NCI-H82 treated with DMSO at 0.1 percent for 48 hours (cell line): ENCODE measurements around the gene ENTPD3.
"Not testable (repeated sequence)": the region's sequence is repeated elsewhere in the genome, so short reads cannot be mapped to it uniquely, and the experiment has no call there.

ENCODE experiments used
- DNase-seq: peaks from one replicate; lab custom pipeline; 2025; ENCODE audit not compliant: unreplicated experiment; lab: John Stamatoyannopoulos, UW

ENTPD3 gene

DNA sequence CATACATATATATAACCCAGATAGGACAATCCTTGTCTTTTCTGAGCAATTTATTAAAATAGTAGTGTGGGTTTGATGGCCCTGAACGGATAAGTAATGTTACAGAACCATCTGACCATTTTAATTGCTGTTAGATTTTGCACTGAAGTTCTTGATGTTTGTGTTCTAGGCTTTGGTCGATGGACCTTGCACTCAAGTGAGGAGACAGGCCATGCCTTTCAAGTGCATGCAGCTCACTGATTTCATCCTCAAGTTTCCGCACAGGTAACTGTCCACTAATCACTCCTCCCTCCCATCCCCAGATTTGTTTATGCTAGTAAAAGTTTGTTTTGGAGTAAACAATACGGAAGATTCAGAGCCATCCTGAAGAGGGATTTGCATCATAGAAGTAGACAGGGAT is 71.5 kb downstream of the ENTPD3 start:
- no peak for DNase-seq

DNA sequence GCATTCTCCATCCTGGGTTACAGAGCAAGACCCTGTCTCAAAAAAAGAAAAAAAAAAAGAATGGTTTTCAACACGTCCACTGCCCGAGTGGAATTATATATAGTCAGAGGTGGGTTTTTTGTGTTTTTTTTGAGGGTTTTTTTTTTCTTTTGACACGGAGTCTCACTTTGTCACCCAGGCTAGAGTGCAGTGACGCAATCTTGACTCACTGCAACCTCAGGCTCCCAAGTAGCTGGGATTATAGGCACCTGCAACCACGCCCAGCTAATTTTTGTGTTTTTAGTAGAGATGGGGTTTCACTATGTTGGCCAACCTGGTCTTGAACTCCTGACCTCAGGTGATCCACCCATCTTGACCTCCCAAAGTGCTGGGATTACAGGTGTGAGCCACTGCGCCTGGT is 73.5 kb downstream of the ENTPD3 start:
- DNase-seq: not testable (repeated sequence)

DNA sequence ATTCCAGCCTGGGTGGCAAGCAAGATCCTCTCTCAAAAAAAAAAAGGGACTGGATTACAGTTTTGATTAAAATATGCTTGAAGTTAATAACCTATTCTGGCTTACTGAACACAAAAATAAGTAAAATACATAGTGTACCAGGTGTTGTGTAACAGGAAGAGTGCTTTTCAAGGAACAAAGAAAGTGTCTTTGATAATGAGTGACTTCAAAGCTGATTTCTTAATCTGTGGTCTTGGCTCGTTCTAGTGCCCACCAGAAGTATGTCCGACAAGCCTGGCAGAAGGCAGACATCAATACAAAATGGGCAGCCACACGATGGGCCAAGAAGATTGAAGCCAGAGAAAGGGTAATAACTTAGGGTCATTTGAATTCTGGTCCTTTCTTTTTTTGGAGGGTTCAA is 74.2 kb downstream of the ENTPD3 start:
- no peak for DNase-seq

DNA sequence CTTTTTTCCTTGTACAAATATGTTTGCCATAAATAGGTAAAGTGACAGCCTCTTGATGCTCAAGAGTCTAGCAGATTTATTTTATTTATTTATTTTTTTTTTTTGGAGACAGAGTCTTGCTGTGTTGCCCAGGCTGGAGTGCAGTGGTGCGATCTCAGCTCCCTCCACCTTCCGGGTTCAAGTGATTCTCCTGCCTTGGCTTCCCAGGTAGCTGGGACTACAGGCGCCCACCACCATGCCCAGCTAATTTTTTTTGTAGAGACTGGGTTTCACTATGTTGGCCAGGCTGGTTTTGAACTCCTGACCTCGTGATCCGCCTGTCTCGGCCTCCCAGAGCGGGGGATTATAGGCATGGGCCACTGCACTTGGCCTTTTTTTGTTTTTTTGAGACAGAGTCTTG is 75.9 kb downstream of the ENTPD3 start:
- DNase-seq: not testable (repeated sequence)

DNA sequence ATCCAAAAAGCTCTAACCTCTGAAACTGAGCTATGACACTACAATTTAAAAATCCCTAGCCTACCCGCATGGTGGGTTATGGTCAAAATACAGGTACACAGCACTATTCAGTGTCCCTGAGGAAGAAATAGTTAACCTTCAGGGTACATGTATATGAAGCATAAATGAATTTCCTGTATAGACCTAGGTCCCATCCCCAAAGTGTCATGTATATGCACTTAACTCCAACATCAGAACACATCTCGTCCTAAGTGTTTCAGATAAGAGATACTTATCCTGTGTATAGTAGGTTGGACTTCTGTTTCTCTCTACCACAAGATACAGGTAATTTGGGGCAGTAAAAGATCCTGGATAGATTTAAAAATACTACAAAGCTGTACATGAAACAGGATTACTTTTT is 76.6 kb downstream of the ENTPD3 start:
- DNase-seq: no peak

DNA sequence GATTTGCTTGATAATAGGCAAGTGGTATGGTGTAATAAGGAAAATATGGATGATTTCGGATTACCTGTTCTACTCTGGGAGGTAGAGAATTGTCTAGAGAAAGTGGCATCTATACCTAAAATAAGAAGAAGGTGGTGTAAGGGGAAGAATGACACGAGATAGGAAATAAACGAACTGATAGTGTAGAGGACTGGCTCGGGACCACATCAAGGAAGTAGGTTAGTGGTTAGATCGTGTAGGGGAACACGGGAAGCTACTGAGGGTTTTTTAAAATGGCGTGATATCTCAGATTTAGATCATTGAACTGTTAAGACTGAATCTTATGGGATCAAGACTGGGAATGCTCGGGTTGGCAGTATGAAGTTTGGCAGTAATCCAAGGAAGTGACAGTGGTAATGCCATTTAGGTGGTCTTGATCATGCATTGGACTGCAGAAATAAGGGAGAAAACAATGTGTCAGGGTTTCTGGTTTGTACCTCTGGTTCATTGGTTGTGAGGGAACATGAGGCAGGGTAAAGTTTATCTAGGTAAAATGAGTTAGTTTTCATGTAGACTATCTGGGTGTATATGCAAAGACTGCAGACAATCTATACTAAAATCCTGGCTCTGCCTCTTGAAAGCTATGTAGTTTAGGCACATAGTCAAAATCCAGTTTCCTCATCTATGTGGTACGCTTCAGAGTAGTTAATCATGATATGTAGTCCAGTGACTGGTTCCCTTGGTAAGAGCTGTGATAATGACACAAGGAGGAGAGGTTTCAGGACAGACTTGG is 77.5 kb downstream of the ENTPD3 start:
- no peak for DNase-seq

DNA sequence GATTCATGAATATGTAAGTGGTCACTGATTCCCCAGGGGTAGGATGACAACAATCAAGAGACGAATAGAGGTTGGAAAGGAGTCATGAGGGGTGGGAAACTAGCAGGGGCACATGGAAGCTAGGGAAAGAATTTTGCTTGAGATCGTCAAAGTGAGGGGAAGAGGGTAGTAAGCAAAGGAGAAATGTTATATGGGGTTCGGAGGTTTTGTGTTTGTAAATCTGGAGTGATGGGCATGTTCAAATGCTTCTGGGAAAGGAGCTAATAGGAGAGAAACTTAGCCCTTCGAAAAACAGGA is 78.1 kb downstream of the ENTPD3 start:
- DNase-seq: no peak

DNA sequence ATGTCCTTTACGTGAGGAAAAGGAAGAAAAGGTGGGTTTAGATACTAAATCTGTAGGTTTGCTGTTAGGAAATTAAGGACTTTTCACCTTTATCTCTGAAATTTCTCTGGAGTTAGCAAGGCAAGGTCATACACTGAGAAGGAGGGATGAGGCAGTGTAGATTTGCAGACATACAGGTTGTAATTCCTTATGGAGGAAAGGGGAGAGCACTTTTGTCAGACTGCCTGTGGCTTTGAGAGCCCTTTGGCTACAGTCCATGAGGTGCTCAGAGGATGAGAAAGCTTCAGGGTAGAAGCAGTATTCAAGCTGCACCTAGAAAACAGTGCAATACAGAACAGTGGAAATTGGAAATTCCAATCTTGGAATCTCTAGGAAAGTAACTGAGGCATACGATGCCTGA is 78.5 kb downstream of the ENTPD3 start:
- DNase-seq: no peak

DNA sequence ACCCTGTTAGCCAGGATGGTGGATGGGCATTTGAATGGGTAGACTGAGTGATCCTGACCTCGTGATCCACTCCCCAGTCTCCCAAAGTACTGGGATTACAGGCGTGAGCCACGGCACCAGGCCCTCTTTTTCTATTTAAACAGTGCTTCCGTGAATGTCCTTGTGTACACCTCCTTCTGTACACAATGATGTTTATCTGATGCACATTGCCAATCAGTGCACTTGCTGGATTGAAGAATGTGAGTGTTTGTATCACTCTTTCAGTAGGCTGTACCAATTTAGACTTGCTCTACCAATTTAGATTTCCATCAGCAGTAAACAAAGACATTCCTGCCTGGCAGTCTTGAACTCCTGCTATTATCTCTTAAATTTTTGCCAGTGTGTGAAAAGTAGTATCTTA is 81.0 kb downstream of the ENTPD3 start:
- no peak for DNase-seq

DNA sequence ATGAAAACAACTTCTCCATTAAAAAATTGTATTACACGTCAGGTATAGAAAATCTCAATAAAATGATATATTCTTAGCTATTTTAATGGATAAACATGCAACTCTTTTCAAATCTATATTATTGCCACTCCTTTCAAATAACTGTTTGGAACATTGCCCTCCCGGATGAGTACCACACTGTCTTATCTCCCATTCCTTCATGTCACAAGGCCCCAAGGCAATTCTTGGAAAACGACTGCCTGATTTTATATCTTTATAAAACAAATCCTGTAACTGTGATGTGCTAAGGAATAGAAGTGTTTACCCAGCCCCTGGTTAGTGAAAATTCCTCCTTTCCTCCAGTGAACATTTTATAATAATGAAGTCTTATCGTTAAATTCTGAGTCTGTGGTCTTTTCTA is 83.7 kb downstream of the ENTPD3 start:
- no peak for DNase-seq

DNA sequence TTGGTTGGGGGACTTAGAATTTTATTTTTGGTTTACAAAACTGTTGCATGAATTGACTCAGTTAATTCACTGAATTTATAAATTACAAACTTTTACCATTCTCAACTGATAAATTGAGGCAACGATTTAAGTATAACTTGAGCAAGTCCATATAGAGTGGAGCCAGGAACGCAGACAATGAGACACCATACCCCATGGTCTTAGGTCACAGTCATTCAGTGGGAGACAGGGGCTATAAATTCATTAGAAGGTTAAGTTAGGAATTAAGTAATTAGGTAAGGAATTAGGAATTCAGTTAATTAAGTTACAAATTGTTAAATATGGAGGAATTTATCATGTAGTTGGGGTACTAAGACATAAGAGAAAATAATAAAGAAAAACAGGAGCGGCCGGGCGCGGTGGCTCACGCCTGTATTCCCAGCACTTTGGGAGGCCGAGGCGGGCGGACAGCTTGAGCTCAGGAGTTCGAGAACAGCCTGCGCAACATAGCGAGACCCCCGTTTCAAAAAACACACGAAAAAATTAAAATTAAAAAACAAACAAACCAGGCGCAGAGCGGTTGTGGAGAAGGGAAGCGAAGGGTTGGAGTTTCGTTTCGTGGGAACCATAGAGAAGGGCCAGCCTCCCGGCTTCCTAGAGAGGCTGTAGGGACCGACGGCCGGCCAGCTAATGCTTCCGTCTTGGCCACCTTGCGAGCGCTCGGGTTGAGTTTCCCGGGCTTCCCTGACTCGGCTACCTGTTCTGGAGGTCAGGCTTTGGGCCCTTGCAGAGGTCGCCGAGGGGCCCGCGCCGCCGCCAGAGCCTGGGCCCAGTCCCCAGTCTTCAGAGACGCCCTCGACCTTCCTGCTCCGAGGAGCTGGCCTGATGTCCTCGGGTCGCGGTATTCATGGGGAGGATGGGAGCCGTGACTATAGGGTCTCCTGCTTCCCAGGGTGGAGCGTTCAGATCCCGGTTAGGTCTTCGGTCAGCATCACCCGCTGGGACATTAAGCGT is 89.8 kb downstream of the ENTPD3 start, which contains the start of gene ZNF619:
Gene ZNF619 (plus strand): TSS at position 645 of the 993 bp plus-strand sequence. CDS start 858 bp downstream, outside the sequence.
- no peak for DNase-seq

DNA sequence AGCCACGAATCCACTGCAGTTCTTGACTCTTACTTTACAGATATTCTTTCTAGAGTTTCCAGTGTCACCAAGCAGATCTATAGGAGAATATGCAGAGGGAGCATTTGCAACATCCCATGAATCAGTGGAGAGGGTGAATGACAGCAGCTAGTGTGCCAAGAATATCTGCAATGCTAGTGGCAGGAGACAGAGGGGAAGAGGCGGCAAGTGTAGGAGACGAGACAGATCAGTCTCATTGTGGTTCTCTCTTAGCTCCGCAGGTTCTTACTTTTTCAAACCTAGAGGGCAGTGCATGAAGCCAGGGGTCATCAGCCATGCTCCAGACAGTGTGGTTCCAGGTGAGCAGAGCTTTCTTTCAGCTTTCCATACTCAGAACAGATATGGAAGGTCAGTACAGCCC is 90.7 kb downstream of the ENTPD3 start:
- DNase-seq: no peak
